Omental fat pad (tissue), 4 donors: ENCODE data around the gene PGM3. TPM values are rescaled to one million over a fixed set of nuclear protein-coding genes. Genes with fewer than 3 reads are reported as not detected.

Experiments
- ATAC-seq: fragments of 150-250 bp; one replicate; pipeline ENCODE4 v1.9.1; 2016; ENCODE audit warnings: mild to moderate bottlenecking, moderate library complexity; ENCODE audit not compliant: low FRiP score
- DNase-seq: peaks from one replicate; pipeline ENCODE4 v3.0.0-alpha.2; 2019; ENCODE audit warnings: low spot score
- CTCF ChIP-seq, 3 donors: fragments of 450-650 bp; IDR thresholded peaks; one replicate each; pipeline ENCODE4 v1.5.1; 2016 to 2017; ENCODE audit warnings: antibody characterized with exemption in 3 of 3, mild to moderate bottlenecking in 3 of 3, moderate library complexity in 2 of 3
- total RNA-seq, 4 donors: library from RNA; depleted of rRNA; stranded (reverse); fragments of >200 nt; gene quantifications; one replicate each; pipeline ENCODE4 v1.1.0, GENCODE V29; 2016

The PGM3 gene
- total RNA-seq, 4 donors from 2014 or later = 22.5 to 81.3 (median 53.7) TPM

GRCh38 chr6:83124553-83124952, 68.5 kb downstream of the PGM3 start:
- TF ChIP-seq CTCF (IDR thresholded peaks at IDR 0.05) = no peak
- ATAC-seq = no peak

GRCh38 chr6:83119742-83120300, 73.2 kb downstream of the PGM3 start:
- DNase-seq (no peak), ATAC-seq (no peak)
- no peak for TF ChIP-seq CTCF (IDR thresholded peaks at IDR 0.05)

More at GRCh38 chr6:83124553-83124952, 68.5 kb downstream of the PGM3 start:
- DNase-seq = no peak

- no peak for TF ChIP-seq CTCF (IDR thresholded peaks at IDR 0.05)
- ATAC-seq (no peak), DNase-seq (no peak)
These were observed 75.3 kb downstream of the PGM3 start for GRCh38 chr6:83117802-83118201.

Other genes with a start within 250 kb of the PGM3 start
- gene UBE3D, start 127.4 kb downstream of the PGM3 start, total RNA-seq = 10 to 100 TPM in 1 of 4 donors, 1 to 10 TPM in 3; 6.1 to 17.5 (median 7.5) TPM
- gene DOP1A, start 125.6 kb downstream of the PGM3 start, total RNA-seq = 10 to 100 TPM; 20.2 to 33.4 (median 22.4) TPM
- 1 to 10 TPM; 1.8 to 4.8 (median 3.4) TPM for gene RWDD2A, start 92 bp upstream of the PGM3 start, total RNA-seq
- 10 to 100 TPM; 18.5 to 22.9 (median 19.8) TPM for gene ME1, start 237.8 kb upstream of the PGM3 start, total RNA-seq